ENCODE results near the gene PTPRE.

Gene PTPRE

DNA sequence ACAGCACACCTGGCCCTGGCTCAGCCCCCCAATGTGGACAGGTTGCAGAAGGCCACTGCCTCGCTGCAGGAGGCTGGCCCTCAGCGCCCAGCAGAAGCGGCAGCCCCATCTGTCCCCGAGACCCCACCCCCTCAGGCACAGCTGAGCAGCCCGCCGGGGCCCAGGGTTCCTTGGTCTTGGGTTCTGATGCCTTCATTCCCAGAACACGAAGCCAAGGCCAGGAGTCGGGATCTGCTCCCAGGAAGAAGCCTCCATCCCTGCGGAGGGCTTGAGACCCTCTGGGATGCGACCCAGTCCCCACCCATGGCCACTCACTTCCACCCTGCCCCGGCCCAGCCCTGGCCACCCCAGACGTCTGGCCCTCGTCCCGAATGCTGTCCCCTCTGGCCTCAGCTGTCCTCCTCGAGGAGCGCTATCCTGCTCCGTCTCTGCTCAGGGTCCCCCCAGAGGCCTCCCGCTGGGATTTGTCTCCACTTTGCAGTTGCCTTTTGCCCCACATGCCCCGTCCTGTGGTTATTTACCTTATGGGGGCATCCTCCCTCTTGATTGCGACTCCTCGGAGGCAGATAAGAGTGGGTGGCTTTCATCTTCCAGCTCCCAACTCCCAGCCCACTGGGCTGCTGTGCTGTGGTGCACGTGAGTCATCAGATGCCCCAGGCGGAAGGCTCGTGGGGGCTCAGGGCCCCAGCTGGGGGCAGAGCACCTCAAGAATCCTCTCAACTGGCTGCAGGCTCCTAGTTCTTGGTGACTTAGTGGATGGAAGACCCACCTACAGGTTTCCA lies 121.8 kb downstream of the PTPRE start:
- DNase-seq (ENCODE audit: low read depth, low spot score): no peak
- H3K4me3 ChIP-seq: no peak overlapping the region
- no peak overlapping the region for H3K9ac ChIP-seq (ENCODE audit: insufficient read length)
- H3K36me3 ChIP-seq (ENCODE audit: insufficient read depth, low read length): no peaks in the 10 kb centered on the region
- no peaks in the 10 kb centered on the region for H3K9me3 ChIP-seq (ENCODE audit: low read depth, low read length)
- no peak overlapping the region for H3K27ac ChIP-seq
- no peak for TF ChIP-seq FOXP2 (optimal IDR thresholded peaks at IDR 0.05; ENCODE audit: control extremely low read depth, extremely low read length, insufficient read depth)
- no peak for TF ChIP-seq EZH2 (IDR thresholded peaks at IDR 0.05)
- TF ChIP-seq POLR2AphosphoS5 (IDR thresholded peaks at IDR 0.05; ENCODE audit: borderline replicate concordance, low read depth, low read length): no peak

DNA sequence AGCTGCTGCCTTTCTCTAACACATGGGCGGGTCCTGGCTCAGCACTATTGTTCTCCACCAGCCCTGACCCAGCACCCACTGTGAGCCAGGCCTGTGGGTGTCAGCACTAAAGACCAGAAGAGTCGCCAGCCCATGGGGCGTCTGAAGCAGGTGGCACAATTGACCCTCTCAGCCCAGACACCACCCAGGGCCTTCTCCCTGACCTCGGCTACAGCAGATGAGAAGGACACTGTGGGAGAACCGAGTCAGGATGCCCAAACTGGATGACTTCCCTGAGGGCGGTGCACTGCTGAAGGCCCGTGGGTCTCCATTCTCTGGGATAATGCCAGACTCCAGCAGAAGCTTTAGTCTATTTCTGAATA lies 122.4 kb downstream of the PTPRE start:
- TF ChIP-seq FOXP2 (optimal IDR thresholded peaks at IDR 0.05; ENCODE audit: control extremely low read depth, extremely low read length, insufficient read depth): no peak
- TF ChIP-seq POLR2AphosphoS5 (IDR thresholded peaks at IDR 0.05; ENCODE audit: borderline replicate concordance, low read depth, low read length): no peak
- no peak for TF ChIP-seq EZH2 (IDR thresholded peaks at IDR 0.05)
- Histone ChIP-seq H3K9ac (ENCODE audit: insufficient read length) (no peak overlapping the region), H3K36me3 (ENCODE audit: insufficient read depth, low read length) (no peaks in the 10 kb centered on the region), H3K9me3 (ENCODE audit: low read depth, low read length) (no peaks in the 10 kb centered on the region), H3K4me3 (no peak overlapping the region), H3K27ac (no peak overlapping the region)
- DNase-seq (ENCODE audit: low read depth, low spot score): no peak

DNA sequence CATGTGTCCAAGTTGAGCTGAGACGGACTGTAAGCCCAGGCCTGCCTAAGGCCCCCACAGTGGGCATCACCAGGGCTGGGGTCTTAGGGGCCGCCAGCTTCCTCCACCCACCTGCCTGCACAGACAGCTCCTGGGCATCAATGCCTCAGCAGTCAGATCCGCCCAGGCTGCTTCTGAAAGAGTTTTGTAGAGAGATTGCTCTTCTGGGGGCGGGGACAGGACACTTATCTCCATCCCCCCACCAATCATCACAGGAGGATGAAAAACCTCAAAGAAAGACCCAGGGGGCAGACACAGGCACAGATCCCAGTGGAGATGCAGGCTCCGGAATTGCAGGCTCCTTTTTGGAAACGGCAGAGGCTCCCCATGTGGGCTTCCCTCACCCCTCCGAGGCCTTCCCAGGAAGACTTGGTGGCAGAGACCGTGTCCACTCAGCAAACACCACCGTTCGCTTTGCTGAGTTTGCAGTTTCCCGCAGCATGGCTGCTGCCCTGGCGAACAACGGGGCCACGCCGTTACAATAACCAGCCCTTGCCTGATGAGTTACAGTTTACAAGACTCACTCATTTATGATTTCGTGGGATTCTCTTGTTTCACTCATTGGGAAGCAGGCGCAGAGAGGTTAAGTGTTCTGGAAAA lies 122.9 kb downstream of the PTPRE start:
- no peak for DNase-seq (ENCODE audit: low read depth, low spot score)
- Histone ChIP-seq H3K27ac (no peak overlapping the region), H3K9me3 (ENCODE audit: low read depth, low read length) (no peaks in the 10 kb centered on the region), H3K4me3 (no peak overlapping the region), H3K9ac (ENCODE audit: insufficient read length) (no peak overlapping the region), H3K36me3 (ENCODE audit: insufficient read depth, low read length) (no peaks in the 10 kb centered on the region)
- TF ChIP-seq FOXP2 (optimal IDR thresholded peaks at IDR 0.05; ENCODE audit: control extremely low read depth, extremely low read length, insufficient read depth) (no peak), POLR2AphosphoS5 (IDR thresholded peaks at IDR 0.05; ENCODE audit: borderline replicate concordance, low read depth, low read length) (no peak), EZH2 (IDR thresholded peaks at IDR 0.05) (no peak)

DNA sequence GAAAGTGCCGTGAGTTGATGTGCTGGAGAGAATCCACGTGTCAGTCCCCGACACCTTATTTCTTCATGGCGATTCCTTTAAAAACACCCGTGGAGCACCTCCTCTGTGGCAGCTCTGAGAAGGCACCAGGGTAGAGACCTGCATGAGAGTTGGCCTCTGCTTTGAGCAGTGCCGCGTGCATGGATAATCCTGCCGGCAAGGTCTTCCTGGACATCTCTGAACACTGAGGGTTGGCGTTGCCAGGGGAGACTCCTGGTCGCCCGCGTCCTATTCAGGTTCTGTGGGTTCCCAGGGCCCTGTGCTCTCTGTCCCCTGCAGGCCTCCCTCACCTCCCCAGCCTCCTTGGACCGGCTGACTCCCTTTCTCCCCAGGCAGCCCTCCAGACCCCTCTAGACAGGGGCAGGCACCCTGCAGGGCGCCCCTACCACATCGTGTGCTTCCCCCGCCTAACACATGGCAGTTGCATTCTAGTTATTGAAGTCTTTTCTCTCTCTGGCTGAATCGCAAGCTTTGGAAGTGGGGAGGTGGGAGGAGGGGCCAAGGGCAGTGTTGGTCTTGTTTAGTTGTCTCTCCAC lies 123.7 kb downstream of the PTPRE start:
- no peaks in the 10 kb centered on the region for H3K36me3 ChIP-seq (ENCODE audit: insufficient read depth, low read length)
- no peak overlapping the region for H3K4me3 ChIP-seq
- H3K9me3 ChIP-seq (ENCODE audit: low read depth, low read length): no peaks in the 10 kb centered on the region
- DNase-seq (ENCODE audit: low read depth, low spot score): no peak
- no peak overlapping the region for H3K27ac ChIP-seq
- TF ChIP-seq POLR2AphosphoS5 (IDR thresholded peaks at IDR 0.05; ENCODE audit: borderline replicate concordance, low read depth, low read length) (no peak), EZH2 (IDR thresholded peaks at IDR 0.05) (no peak)
- no peak overlapping the region for H3K9ac ChIP-seq (ENCODE audit: insufficient read length)

DNA sequence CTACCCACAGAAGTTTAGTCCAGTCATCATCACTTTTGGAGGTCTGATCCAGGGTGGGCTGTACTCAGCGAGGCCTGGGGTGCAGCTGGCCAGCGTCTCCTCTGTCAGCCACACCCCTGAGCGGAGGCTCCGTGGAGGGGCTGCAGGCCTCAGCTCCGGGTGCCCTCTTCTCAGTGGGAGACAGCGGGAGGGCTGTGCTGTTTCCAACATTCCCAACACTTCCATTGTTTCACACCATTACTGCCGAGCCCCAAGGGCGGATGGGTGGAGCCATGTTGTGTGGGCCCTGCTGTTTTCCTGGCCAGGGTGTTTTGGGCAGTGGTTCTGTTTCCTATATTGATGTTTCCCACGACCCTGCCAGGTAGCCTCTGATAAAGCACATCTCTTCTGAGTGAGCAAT lies 124.3 kb downstream of the PTPRE start:
- Histone ChIP-seq H3K9me3 (ENCODE audit: low read depth, low read length) (no peaks in the 10 kb centered on the region), H3K36me3 (ENCODE audit: insufficient read depth, low read length) (no peaks in the 10 kb centered on the region), H3K9ac (ENCODE audit: insufficient read length) (no peak overlapping the region), H3K27ac (no peak overlapping the region), H3K4me3 (no peak overlapping the region)
- TF ChIP-seq POLR2AphosphoS5 (IDR thresholded peaks at IDR 0.05; ENCODE audit: borderline replicate concordance, low read depth, low read length) (no peak), EZH2 (IDR thresholded peaks at IDR 0.05) (no peak), FOXP2 (optimal IDR thresholded peaks at IDR 0.05; ENCODE audit: control extremely low read depth, extremely low read length, insufficient read depth) (no peak)
- DNase-seq (ENCODE audit: low read depth, low spot score): no peak

DNA sequence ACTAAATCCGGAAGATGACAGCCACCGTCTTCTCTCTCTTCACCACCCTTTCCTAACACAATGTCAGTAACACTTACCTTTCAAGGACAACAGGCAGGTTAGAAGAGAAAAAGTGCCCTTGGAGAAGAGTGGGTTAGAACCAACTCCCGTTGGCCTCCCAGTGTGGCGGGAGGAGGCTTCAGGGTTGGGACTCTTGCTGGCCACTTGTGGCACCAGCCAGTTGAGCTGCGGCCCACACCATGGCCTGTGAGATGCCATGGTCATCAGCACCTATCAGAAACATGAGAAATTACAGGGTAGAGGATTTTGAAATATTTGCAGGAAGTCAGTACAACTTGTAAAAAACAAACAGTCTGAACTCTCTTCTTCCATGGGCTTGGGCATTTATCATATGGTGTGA lies 125.6 kb downstream of the PTPRE start:
- H3K36me3 ChIP-seq (ENCODE audit: insufficient read depth, low read length): no peaks in the 10 kb centered on the region
- no peaks in the 10 kb centered on the region for H3K9me3 ChIP-seq (ENCODE audit: low read depth, low read length)
- H3K27ac ChIP-seq: no peak overlapping the region
- no peak overlapping the region for H3K4me3 ChIP-seq
- no peak overlapping the region for H3K9ac ChIP-seq (ENCODE audit: insufficient read length)
- DNase-seq (ENCODE audit: low read depth, low spot score): no peak
- TF ChIP-seq EZH2 (IDR thresholded peaks at IDR 0.05) (no peak), FOXP2 (optimal IDR thresholded peaks at IDR 0.05; ENCODE audit: control extremely low read depth, extremely low read length, insufficient read depth) (no peak), POLR2AphosphoS5 (IDR thresholded peaks at IDR 0.05; ENCODE audit: borderline replicate concordance, low read depth, low read length) (no peak)

DNA sequence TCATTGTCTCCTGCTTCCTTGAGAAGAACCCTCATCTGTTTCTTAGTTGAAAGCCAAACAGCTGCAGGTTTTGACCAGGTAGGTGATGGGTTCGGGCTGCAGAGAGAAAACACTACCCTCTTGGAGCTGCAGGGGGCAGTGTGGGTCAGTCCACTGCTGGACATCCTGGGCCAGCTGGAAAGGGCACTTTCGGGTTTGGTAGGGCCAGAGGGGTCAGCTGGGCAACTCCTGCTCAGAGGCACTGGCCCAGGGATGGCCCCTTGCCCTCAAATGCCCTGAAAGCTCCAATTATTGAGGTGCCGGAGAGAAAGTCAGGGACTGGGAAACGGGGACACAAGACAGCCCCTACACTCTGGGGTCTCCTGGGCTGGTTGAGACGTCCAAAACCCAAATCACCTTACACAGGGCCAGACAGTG lies 128.7 kb downstream of the PTPRE start:
- no peak overlapping the region for H3K4me3 ChIP-seq
- no peak overlapping the region for H3K9ac ChIP-seq (ENCODE audit: insufficient read length)
- H3K9me3 ChIP-seq (ENCODE audit: low read depth, low read length): no peaks in the 10 kb centered on the region
- H3K27ac ChIP-seq: no peak overlapping the region
- TF ChIP-seq FOXP2 (optimal IDR thresholded peaks at IDR 0.05; ENCODE audit: control extremely low read depth, extremely low read length, insufficient read depth) (no peak), EZH2 (IDR thresholded peaks at IDR 0.05) (no peak), POLR2AphosphoS5 (IDR thresholded peaks at IDR 0.05; ENCODE audit: borderline replicate concordance, low read depth, low read length) (no peak)
- H3K36me3 ChIP-seq (ENCODE audit: insufficient read depth, low read length): no peaks in the 10 kb centered on the region
- DNase-seq (ENCODE audit: low read depth, low spot score): no peak

DNA sequence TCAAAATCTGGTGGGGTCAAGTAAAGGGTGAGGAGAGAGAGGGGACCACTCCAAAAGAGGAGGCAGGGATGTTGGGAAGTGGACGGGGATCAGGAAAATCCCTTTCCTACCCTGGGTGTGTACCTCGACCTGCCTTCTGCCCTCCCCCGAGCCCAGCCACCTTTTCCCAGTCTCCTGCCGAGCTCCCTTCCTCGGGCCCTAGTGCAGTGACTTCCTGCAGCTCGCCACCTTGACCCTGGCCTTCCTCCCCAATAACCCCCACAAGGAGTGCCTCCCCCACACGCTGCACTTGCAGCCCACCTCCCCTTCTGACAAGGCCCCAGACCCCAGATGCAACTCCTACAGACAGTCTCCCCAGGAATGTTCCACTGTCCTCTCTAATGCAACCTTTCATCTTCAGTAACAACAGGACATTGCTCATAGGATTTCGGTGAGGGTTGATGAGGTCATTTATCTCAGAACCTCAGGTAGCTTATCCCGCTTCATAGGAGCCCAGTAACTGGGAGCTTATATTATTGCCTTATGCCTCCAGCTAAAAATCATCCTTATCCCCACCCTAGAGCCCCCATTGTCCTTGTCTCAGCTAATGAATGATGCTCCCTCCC lies 129.2 kb downstream of the PTPRE start:
- DNase-seq (ENCODE audit: low read depth, low spot score): no peak
- TF ChIP-seq FOXP2 (optimal IDR thresholded peaks at IDR 0.05; ENCODE audit: control extremely low read depth, extremely low read length, insufficient read depth) (no peak), EZH2 (IDR thresholded peaks at IDR 0.05) (no peak), POLR2AphosphoS5 (IDR thresholded peaks at IDR 0.05; ENCODE audit: borderline replicate concordance, low read depth, low read length) (no peak)
- Histone ChIP-seq H3K4me3 (no peak overlapping the region), H3K9me3 (ENCODE audit: low read depth, low read length) (no peaks in the 10 kb centered on the region), H3K36me3 (ENCODE audit: insufficient read depth, low read length) (no peaks in the 10 kb centered on the region), H3K27ac (no peak overlapping the region), H3K9ac (ENCODE audit: insufficient read length) (no peak overlapping the region)
